HG03159 (cell line): Measurements from ENCODE around the gene CYB5RL.
"Not testable (repeated sequence)": the region's sequence is repeated elsewhere in the genome, so short reads cannot be mapped to it uniquely, and the experiment has no call there.

Experiments used
- ATAC-seq: cut with Tn5 transposase; IDR thresholded peaks from one replicate; pipeline ENCODE4 v1.9.1; 2021; ENCODE audit warnings: mild to moderate bottlenecking, moderate library complexity; ENCODE audit not compliant: unreplicated experiment

CYB5RL gene, protein sequence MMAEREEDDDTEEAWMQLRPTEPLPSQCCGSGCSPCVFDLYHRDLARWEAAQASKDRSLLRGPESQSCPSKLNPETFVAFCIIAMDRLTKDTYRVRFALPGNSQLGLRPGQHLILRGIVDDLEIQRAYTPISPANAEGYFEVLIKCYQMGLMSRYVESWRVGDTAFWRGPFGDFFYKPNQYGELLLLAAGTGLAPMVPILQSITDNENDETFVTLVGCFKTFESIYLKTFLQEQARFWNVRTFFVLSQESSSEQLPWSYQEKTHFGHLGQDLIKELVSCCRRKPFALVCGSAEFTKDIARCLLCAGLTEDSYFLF

GRCh38 chr1:54199765-54200518 is at the start of gene CYB5RL, which contains the start of gene MRPL37:
CYB5RL (minus strand) TSS chr1:54200030; CDS start chr1:54195616, 4,414 bp downstream.
MRPL37 (plus strand) TSS chr1:54200167; CDS start chr1:54200244, 77 bp downstream.
- peak; percentile 92 for ATAC-seq

GRCh38 chr1:54248966-54249365 is 49.1 kb upstream of the CYB5RL start:
- ATAC-seq: no peak

DNA sequence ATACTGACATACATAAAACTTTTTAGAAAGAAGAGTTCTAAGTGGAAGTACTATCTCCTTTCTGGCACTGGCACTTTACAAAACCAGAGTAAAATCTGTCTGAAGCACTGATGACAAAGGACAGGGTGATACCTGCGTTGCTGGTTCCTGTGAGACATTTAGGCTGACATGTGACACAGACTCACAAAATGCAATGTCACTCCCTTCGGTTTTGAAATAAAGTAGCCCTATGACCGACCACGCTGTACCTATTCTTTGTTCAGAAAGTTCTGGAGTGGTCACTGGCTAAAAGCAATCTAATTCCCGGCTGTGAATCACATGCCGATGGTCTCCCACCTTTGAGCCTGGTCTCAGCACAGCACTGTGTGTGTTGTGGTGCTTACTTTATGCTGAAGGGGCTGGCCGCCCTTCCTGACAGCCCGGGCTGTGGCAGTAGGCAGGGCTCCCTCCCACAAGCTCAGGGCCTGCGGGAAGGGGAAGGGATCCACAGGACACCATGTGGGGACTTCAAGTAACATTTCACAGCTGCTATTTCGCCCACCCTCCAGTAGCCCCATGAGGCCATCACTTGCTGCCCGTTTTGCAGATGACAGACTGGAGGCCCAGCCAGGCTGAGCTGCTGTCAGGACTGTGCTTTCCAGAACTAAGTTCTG is 48.2 kb upstream of the CYB5RL start:
- ATAC-seq: no peak

DNA sequence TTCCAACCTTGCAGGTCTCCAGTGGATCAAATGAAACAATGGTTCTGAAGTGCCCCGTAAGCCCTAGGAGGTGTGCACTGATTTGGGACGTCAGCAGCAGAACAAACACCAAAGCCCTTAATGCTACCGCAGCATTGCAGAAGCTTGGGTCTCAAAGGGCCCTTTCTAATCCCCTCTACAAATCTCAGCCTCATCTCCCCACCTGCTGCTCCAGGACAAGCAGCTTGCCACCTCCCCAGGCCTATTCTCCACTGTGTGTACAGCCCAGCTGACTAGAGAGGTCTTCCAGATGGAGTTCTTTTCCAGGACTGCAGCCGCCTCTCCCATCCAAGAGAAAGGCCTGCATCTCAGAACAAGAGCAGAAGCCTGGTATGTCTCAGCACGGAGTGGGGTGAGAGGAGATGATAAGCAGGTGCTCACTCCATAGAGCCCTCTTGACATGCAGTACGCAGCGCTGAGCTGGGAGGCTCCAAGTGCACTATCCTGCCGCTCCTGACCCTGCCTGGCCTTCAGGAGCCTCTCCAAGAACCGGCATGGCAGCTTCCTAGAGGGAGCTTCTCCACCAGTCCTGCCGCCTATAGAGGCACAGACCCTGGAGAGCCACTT is 46.4 kb upstream of the CYB5RL start:
- ATAC-seq: no peak

- ATAC-seq: no peak
These were observed 45.7 kb upstream of the CYB5RL start for GRCh38 chr1:54245501-54245900.

DNA sequence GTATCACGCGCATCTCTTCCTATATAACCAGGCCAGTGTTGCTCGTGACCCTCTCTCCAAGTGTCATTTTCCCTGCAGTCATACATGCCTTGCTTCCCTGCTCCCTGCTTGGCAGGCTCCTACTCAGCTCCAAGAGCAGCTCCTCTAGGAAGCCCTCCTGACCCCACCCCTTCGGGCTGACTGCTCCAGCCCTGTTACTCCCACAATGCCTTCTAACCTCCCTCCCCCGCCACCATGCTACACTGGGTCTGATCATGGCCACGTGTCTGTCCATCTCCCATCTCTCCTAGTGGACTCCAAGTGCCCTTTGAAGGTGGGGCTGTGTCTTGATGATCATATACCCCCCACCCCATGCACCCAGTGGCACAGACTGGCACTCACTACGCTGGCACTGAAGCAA is 44.8 kb upstream of the CYB5RL start:
- no peak for ATAC-seq

GRCh38 chr1:54243022-54243421 is 43.2 kb upstream of the CYB5RL start:
- ATAC-seq: no peak

DNA sequence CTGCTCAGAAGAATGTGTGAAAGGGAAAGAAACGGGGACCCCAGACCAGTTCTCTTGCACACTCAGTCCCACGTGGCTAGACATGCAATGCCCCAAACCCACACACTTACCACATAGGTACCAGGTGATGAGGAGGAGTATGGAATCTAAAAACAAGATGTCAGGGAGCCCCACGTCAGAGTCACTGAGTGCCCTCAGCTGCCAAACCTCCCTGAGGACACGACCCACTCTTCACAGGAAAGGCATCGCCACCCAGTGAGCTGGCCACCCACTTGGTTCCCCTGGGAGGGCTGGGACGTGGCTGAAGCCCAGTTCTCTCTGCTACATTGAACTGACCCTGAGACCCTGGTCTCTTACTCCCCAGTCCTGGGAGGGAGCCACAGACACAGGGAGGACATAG is 41.5 kb upstream of the CYB5RL start:
- no peak for ATAC-seq

GRCh38 chr1:54240741-54241335 is 41.0 kb upstream of the CYB5RL start:
- ATAC-seq: no peak

DNA sequence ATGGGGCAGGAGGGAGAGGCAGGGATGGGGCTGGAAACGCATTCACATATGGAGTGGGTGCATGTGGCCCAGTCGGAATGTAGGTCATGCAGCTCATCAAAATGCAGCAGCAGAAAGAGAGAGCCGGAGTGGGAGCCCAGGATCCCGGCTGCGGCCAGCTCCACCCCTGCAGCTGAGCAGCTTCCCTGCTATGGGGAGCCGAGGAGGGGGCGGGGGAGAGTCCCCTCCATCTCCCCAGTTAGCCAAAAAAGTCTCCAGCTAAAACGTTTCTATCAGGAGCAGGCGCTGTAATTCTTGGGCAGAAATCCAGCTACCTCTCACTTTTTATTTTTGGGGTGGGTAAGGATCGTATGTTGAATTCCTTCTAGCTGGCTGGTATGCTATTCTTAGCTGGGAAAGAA is 39.8 kb upstream of the CYB5RL start:
- no peak for ATAC-seq

DNA sequence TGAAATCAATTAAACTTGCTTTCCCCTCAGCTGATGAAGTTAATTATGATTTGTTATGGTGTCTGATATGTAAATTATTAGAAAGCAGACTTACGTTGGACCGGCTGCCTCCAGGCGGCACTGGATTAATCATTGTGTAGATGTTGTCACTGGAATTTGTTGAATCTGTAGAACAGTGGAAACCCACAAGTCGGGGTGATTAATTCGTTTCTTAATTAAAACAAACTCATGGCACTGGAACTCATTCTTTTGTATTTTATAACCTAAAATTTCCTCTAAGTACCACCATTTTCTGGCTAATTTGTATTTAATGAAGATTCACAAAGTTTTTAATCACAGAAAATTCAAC is 39.2 kb upstream of the CYB5RL start:
- ATAC-seq: no peak

DNA sequence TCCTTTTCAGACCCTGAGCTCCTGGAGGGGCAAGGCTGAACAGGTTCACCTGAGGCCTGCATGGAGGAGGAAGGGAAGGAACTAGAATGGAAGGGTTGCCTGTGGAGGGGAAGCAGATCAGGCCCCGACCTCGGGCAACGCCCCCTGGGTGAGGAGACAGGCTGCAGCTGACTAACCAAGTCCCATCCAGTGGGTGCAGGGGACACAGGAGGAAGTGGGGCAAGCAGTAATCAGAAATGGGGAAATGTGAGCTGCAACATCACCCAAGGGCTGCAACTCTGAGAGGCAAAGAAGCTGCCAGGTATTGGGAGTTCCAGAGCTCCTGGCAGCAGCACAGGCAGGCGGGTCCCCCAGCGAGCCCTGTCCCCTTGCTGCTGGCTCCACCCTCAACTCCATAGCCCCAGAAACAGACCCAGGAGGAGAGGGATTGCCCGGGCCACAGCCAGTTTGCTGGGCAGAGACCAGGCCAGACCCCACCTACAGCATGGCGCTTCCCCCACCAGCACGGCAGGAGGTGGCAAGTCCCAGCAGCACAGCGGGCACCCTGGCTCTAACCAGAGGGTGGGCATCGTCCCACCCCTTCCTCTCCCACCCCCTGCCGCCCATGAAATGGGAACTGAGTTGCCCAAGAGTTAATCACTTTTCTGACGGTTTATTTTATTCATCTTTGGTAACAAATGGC is 38.7 kb upstream of the CYB5RL start:
- ATAC-seq: no peak

DNA sequence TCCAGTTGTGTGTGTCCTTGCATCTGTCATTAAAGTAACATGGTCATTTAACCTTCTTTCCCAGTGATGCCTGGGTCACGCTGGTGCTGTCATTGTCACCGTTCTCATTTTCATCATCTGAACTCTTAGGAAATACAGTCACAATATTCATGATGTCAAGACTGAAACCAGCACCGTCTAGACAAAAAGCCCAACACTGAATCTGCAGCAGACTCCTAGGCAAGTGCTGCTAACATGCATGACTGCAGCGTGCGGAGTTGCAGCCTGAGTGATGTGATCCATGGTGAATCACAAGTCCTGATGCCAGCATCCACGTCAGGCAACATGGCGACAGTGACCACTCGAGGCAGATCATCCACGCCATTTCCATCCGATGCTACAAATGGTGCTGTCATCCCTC is 37.8 kb upstream of the CYB5RL start:
- ATAC-seq: no peak

DNA sequence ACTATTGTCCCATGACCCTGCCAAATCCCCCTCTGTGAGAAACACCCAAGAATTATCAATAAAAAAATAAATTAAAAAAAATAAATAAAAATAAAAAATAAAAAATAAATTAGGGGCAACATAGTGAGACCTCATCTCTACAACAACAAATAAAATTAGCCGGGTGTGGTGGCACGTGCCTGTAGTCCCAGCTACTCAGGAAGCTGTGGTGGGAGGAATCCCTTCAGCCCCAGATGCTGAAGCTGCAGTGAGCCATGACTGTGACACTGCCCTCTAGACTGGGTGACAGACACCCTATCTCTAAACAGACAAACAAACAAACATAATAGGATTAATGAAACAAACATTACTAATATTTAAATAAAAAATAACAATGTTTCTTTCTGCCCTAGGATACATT is 34.5 kb upstream of the CYB5RL start:
- no peak for ATAC-seq

DNA sequence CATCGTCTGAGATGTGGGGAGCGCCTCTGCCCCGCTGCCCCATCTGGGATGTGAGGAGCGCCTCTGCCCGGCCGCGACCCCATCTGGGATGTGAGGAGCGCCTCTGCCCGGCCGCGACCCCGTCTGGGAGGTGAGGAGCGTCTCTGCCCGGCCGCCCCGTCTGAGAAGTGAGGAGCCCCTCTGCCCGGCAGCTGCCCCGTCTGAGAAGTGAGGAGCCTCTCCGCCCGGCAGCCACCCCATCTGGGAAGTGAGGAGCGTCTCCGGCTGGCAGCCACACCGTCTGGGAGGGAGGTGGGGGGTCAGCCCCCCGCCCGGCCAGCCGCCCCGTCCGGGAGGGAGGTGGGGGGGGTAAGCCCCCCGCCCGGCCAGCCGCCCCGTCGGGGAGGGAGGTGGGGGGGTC is 33.4 kb upstream of the CYB5RL start:
- ATAC-seq: not testable (repeated sequence)

DNA sequence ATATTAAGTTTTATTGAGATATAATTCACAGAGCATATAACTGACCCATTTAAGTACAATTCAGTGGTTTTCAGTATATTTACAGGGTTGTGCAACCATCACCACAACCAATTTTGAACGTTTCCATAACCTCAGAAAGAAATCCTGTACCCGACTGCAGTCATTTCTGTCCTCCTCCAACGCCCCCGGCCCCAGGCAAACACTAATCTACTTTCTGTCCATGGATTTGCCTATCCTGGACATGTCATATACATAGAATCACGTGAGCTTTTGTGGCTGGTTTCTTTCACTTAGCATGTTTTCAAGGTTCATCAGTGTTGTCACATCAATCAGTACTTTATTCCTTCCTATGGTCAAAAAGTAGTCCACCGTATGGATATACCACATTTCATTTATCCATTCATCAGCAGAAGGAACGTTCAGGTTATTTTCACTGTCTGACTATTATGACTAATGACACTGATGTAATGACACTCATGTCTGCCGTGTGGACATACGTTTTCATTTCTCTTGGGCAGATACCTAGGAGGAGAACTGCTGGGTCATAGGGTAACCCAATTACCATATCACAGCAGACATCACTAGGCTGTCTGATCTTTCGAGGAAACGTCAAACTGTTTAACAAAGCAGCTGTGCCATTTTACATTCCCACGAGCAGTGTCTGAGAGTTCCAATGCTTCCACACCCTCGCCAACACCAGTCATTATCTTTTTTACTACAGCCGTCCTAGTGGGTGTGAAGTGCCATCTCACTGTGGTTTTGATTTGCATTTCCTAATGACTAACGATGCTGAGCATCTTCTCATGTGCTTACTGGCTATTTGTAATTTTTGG is 30.9 kb upstream of the CYB5RL start:
- ATAC-seq: no peak

- no peak for ATAC-seq
These were observed 29.6 kb upstream of the CYB5RL start for GRCh38 chr1:54229281-54229891.

- no peak for ATAC-seq
These were observed 28.8 kb upstream of the CYB5RL start for GRCh38 chr1:54228638-54229079.

DNA sequence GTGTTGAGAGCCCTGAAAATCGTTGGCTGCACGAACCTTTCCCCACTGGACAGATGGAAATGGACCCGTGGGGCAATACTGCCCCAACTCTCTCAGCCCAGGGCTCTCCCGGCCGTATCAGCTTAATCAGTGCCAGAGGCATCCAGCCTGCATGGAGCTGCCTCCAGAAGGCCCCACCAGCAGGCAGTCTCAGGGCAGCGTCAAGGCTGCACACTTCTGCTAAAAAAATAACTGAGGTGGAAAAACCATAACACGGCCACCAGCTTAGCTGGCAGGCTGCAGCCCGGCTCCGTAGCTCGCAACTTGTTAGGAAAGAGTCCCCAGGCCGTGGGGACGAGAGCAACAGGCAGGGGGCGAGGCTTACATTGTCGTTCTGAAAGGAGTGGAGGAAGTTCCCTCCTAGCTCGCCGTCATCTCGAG is 28.1 kb upstream of the CYB5RL start:
- ATAC-seq: no peak
